Activated CD8-positive, alpha-beta memory T cell treated with anti-CD3 and anti-CD28 coated beads for 4 hours (primary cell): Measurements from ENCODE around the gene SERPINA9.

Experiments used
- DNase-seq, 2 donors: peaks; one replicate each; pipeline ENCODE4 v3.0.0-alpha.2; 2020; ENCODE audit warnings: low read depth in 2 of 2

Gene SERPINA9

DNA sequence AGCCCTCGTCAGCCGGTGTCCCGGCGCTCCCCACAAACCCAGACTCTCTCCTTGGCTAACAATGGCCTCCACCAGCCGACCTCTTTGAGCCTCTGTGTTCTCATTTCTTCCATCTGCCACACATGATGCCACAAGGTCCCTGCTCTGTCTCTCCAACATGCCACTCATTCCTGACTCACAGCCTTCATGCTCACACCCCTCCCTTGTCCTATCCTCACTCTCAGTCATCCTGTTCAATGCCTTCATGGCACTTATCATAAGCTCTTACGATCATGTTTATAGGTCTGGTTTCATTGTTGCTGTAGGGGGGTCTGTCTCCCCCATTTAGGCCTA, 13.8 kb downstream of the SERPINA9 start:
- no peak for DNase-seq

DNA sequence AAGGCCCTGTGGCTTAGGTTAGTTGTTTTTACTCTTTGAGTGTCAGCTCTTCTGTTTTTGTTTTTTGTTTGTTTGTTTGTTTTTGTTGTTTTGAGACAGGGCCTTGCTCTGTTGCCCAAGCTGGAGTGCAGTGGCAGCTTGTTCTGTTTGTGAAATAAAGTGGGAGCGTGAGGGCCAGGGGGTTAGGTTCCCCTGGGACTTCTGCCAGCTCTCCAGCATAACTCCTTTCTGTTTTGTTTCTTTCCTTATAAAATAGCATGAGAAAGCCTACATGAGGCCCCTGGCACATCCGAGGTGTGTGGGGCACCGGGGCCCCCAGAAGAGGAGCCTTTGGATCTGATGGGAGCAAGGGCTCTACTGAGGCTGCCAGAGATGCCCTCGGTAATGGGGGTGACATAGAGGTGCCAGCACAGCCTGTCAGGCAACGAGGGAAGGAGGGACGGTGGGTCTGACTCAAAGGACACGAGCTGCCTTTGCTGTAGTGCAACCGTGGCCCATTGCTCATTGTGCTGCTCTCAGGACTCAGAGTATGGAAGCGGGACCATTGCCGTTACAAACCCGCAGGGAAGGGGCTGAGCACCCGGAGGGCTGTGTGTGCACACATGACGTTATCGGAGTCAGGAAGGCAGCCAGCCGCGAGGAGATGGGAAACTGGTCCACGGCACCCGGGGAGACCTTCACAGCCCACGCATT, 14.3 kb downstream of the SERPINA9 start:
- no peak for DNase-seq

DNA sequence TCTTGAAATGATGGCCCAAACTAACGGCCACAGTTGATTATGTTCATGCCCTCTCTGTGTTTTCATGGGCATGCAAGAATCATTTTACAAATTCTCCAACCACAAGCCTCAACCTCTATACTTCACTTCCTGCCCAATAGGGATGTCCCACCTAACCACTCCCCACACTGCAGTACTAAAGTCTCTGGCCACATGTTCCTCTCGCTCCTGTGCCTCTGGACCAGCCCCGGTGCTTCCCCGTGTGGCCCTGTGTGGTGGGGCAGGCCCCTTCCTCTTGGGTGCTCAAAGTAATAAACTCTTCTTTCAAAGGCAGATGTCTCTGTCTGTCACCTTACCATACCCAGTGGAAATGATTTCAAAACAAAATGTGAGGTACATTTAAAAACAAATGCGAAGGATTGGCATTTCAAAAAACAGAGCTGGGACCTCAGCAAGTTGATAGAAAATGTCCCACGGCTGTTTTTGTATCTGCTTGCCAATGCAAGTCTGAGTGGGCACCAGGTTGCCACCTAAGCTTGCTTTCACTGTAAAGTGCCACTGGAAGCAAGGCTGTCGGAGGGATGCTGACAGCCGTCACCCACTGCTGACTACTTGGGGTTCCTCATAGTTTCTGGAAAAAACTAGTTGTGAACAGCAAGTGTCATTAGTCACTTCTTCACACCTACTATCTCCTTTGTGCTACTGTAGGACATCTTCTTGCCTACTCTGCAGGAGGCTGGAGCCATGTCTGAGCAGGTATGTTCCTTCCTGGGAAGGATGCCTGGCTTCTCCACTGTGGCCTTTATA, 15.2 kb downstream of the SERPINA9 start:
- DNase-seq, result no peak

DNA sequence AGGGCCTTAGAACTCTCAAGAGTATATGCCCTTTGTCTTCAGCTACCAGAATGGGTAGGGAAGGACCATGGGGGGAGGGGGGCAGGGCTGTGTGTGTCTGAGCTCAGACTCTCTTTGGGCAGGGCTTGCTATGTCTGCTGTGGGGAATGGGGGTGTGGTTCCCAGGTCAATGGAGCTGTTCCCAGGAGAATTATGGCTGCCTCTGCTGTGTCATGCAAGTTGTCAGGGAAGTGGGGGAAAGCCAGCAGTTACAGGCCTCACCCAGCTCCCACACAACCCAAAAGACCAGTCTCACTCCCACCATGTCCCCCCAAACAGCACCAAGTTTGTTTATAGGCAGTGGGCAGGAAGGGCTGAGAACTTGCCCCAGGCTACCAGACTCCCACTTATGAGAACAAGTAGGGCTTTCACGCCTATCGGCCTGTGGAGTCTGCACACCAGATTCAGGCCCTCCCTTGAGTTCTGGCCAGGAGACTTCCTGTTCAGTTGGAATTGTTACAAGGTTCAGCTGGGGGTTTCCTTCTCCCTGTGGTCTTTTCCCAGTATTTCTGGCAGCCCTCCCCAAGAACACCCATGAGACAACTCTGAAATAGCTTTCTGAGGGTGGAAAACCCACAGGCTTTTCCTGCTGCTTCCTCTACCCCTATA, 17.3 kb downstream of the SERPINA9 start:
- no peak for DNase-seq

- no peak for DNase-seq
These were observed 17.9 kb downstream of the SERPINA9 start for GRCh38 chr14:94458096-94458495.

- no peak for DNase-seq
These were observed 20.1 kb downstream of the SERPINA9 start for GRCh38 chr14:94455928-94456327.

GRCh38 chr14:94451826-94452225, 24.2 kb downstream of the SERPINA9 start:
- DNase-seq, result no peak

DNA sequence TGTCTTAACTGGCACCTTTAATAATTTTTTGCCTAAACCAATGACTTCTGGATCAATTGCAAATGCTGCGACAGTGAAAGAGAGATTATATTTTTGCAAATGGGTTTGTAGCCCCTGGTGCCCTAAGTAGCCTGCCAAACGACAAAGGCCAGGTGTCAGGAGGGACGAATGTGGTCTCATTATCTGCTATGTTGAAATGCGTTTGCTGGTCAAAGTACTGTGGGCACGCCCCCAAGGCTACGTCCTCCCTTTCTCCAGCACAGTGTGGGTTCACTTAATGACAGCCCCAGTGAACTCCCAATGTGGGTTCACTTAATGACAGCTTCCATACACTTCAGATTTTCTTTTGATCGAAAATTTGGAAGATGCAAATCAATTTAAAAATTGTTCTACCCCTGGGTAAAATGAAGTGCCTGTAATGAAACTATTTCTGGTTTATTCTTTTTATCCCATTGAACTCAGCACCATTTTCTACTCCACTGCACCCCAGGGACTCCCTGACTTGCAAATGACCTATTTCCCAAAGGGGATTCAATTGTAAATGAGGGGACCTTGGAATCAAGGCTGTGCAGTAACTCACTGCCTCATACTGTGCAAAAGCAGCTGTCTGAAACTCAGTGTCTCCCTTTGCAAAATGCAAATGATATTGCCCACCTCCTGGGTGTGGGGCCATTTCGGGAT, 24.8 kb downstream of the SERPINA9 start:
- DNase-seq, result no peak

- DNase-seq, result no peak
These were observed 25.3 kb downstream of the SERPINA9 start for GRCh38 chr14:94450722-94451090.

- no peak for DNase-seq
These were observed 26.1 kb downstream of the SERPINA9 start for GRCh38 chr14:94449930-94450329.

- no peak for DNase-seq
These were observed 27.8 kb downstream of the SERPINA9 start for GRCh38 chr14:94448071-94448808.

DNA sequence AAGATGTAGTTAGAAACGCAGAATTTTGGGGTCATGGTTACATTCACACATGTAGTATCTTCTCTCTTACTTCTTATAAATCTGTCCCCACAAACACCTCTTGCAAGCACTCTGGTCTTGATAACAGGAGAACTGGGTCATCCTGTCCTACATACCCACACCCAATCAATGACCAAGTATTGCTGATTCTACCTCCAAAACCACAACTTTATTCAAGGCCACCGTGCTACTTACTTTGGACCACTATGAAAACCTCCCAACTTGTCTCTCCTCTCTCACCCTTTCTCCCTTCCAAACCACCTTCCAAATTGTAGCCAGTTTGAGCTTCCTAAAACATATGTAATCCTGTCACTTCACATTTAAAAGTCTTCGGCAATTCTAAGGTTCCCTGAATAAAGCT, 28.8 kb downstream of the SERPINA9 start:
- no peak for DNase-seq

DNA sequence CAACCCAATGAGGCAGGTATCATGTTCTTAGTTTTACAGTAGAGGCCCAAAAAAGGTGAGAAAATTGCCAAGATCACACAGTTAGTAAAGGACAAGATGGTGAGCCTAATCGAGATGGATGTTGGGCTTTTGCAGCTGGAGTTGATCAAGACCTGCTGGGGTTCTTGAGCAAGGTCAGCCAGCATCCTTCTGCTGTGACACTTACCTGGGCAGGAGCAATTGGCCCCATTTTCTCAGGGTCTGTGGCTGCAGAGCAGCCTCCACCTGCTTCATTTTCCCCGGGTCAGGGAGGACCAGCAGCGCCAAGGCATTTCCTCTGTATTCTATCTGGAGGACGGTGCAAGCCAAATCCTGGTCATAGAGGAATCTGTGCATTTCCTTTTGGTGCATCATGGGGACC, 29.9 kb downstream of the SERPINA9 start:
- DNase-seq, result no peak

DNA sequence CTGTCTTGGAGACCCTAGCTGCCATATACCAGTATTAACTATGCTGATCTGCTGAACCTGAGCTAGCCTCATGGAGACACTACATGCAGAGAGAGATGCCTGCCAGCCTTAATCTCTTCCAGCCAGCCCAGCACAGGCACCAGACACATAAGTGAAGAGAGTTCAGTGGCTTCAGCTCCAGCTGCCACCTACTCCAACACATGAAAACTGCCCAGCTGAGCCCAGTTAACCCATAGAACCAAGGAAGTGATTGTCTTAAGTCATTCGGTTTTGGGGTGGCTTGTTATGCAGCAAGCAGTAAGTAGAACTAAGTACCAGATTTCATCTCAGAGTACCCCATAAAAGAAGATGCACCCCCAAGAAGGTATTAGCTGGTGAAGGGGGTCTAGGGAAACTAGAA, 31.0 kb downstream of the SERPINA9 start:
- DNase-seq, result no peak

DNA sequence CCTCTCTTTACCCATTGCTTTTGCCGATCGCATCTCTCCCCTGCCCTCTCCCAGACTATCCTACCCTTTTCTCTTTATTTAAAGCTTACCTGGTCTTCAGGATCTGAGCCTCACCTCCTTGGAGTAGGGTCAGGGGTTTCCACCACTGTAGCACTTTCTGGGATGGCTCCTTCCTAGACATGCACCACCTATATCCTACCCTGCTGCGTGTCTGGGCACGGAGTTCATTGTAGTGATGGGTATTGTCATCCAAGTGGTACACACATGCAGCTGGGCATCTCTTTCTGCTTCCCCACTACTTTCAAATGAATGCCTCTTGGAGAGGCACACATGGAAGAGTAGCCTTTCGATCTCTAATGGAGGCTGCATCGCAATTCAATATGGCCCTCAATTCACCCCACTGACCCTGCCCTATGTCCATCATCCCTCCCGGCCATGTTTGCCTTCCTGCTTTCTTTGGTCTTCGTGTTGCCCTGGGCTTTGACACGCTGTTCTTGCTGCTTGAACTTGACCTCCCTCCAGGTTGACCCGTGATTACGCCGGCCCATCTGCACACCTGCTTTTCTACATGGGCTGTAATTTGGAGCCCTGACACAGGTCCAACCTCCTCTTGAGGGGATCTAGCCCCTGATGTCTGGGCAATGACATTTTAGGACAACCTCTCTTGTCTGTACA, 34.3 kb downstream of the SERPINA9 start:
- DNase-seq, result no peak

DNA sequence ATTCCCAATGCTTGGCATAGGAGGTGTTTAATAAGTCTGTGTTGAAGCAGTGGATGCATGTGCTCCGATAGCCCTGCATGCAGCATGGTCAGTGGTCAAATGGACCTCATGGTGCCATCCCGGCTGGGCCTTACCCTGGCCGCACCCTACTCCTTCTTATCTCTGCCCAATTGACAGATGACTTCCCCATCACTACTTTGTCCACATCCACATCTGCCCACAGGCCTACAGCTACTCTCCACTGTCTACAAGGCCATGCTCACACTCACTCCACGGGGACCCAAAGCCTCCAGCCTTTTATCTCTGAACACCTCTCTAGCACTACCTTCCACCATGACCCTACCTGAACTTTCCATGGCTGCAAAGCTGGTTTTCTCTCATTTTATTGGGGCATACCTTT, 34.9 kb downstream of the SERPINA9 start:
- no peak for DNase-seq

DNA sequence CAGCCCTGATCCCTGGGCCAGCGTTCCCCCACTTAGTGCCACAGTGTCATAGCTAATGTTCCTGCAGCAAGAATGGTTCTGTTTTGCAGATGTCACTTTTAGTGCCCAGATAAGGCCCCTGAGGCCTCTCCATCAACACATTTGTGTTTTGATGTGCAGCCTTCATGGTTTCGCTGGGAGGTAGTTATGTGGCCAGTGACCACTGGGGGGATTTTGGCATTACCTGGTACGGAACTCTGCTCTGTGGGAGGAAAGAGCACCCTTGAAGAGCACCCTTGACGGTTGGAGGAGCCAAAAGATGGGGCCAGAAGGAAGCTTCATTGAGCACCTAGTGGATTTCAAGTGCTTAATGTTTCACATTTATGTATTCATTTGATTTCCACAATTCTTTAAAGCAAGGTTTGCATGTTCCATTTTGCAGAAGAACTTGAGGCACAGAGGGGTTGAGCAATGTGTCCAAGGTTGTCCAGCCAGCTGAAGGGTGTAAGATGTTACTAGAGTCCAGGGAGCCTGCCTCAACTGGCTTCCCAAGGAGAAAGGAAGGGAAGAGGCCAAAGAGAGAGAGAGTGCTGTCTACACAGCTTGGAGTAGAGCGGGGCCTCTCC, 36.4 kb downstream of the SERPINA9 start:
- DNase-seq, result no peak

- DNase-seq, result no peak
These were observed 47.4 kb downstream of the SERPINA9 start for GRCh38 chr14:94428610-94429009.

GRCh38 chr14:94427016-94427613, 48.9 kb downstream of the SERPINA9 start:
- DNase-seq, result no peak

- no peak for DNase-seq
These were observed 49.5 kb downstream of the SERPINA9 start for GRCh38 chr14:94426526-94426925.
